GM19193 (cell line): Measurements from ENCODE around the gene OR7G2.

Experiments used
- POLR2A ChIP-seq: IDR thresholded peaks from 4 replicates; pipeline ENCODE4 v1.6.1; 2011; ENCODE audit not compliant: insufficient read depth, insufficient read length; ENCODE audit errors: extremely low read depth

OR7G2 gene

GRCh38 chr19:9107375-9107774, at the start of gene OR7G2:
TSS of gene OR7G2 (minus strand) at chr19:9107475. CDS start at chr19:9103243, 4,232 bp downstream.
- no peak for TF ChIP-seq POLR2A

DNA sequence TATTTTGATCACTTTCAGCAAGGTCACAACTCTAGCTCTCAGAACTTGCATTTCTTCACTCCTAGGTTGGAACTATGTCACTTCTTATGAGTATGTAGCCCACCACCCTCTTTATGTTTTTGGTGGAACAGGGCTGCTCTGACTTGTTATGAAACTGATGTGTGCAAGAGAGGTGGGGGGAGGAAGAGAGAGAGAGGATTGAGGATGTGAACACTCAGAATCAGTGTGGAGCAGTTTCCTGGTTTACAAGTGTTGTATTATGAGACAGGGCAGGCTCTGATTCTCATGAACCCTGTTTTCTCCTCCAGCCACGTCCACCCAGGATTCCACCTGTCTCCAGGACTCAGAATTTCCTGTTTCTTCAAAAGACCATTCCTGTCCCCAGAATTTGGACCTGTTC, 49.0 kb upstream of the OR7G2 start:
- TF ChIP-seq POLR2A = no peak

DNA sequence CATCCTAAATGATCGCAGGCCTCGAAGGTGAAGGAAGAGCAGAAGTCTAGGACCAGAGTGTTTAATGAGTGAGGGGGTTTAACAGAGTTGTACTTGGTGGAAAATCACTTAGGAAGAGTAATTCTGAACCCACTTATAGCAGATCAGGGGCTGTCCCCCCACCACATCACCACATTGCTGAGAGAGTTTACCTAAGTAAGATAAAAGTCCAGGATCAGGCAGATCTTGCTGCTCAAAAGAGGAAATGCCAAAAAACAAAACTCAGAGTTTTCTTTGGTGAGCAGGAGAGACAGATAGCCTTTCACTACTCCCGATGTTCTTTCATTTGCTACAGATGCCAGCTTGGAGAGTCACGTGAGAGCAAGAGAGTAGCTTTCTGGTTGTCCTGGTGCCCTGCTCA, 48.3 kb upstream of the OR7G2 start:
- TF ChIP-seq POLR2A = no peak

- TF ChIP-seq POLR2A = no peak
Observed at GRCh38 chr19:9151367-9151766, 44.1 kb upstream of the OR7G2 start.

DNA sequence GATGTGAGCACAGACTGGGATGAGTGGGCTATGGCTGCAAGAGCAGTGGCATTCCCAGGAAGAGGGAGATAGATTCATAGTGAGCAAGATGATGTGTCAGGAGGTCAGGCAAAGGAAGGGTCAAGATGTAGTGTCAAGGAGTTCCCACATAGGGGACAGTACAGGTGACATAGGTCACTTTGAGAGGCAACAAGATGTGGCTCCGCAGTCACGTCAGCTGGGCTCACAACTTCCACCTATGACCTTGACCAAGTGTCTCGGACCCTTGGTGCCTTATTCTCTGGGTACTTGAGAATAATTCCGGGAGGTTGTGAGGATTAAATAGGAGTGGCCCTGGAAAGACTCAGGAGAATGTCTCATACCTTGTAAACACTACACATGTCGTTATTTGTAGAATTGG, 43.4 kb upstream of the OR7G2 start:
- TF ChIP-seq POLR2A = no peak

- TF ChIP-seq POLR2A = no peak
Observed at GRCh38 chr19:9149997-9150396, 42.7 kb upstream of the OR7G2 start.

DNA sequence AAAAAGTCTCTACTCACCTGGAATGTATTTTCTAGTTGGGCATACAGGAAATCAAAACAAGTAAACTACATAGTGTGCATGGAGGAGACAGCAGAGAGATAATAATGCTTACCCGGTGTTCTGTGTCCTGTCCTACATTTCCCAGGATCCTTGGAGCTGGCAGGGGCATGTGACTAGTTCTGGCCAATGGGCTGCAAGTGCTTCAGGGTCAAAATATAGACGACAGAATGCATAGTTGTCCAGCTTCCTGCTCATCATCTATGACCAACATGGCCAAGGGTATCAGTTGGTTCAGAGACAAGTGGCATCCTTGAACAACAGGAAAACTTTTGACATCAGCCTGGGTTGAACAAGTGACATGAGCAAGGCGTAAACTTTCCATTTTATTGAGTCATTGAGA, 41.4 kb upstream of the OR7G2 start:
- no peak for TF ChIP-seq POLR2A

GRCh38 chr19:9146882-9147281, 39.6 kb upstream of the OR7G2 start:
- TF ChIP-seq POLR2A = no peak

GRCh38 chr19:9144920-9145319, 37.6 kb upstream of the OR7G2 start:
- TF ChIP-seq POLR2A = no peak

DNA sequence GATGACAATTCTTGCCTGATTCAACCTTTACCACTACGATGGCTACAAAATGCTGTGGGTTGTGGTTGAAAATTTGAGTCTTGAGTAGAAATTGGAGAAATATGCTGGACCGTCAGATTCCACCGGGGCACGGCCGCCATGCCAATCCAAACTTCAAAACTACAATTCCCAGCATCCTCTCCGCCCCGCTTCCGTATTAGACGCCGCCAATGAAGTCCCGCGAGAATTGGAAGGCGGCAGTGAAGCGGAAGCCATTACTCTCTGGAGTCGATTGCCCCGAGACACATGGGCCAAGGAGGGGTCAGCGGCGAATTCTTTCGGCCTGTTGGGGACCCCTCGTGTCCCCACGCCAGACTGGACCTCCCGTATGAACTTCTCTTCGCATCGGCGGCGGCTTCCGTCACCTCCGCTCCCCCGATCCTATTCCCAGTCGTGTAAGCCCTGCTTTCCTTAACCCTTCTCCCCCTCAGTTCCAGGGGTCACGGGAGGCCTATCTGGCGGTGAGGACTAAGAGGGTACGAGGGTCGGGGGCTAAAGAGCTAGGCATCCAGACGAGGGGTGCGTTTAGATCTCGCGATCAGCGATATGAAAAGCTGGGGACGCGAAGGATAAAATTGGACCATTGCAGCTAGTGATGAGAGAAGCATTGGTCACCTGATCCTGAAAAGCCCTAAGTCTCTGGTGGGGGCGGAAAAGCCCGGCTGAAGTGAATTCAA, 33.0 kb upstream of the OR7G2 start, which contains the start of gene ZNF317:
Gene ZNF317 (plus strand): TSS at position 239 of the 716 bp plus-strand sequence. CDS start 15,620 bp downstream, outside the sequence.
- peak; percentile 86 for TF ChIP-seq POLR2A

DNA sequence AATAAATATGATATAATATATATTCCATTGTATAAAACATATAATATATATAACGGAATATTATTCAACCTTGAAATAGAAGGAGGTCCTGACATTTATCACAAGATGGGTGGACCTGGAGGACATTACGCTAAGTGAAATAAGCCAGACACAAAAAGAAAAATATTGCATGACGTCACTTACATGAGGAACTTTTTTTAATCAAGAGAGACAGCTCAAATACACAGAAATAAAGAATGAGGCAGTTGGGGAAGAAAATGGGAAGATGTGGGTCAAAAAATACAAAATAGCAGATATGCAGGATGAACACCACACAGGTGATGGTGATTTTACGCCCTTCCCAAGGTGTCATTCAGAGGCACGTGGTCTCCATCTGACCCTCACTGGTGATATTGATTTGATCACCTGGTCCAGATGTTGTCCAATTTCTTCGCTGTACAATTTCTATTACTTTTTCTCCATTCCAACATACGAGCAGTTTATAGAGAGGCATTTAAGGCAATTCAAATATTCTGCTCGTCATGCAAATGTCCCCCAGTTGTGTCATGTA, 32.4 kb upstream of the OR7G2 start:
- TF ChIP-seq POLR2A = no peak

GRCh38 chr19:9132422-9132821, 25.1 kb upstream of the OR7G2 start:
- no peak for TF ChIP-seq POLR2A

- TF ChIP-seq POLR2A = no peak
Observed at GRCh38 chr19:9130965-9131364, 23.7 kb upstream of the OR7G2 start.

- no peak for TF ChIP-seq POLR2A
Observed at GRCh38 chr19:9128171-9128570, 20.9 kb upstream of the OR7G2 start.

DNA sequence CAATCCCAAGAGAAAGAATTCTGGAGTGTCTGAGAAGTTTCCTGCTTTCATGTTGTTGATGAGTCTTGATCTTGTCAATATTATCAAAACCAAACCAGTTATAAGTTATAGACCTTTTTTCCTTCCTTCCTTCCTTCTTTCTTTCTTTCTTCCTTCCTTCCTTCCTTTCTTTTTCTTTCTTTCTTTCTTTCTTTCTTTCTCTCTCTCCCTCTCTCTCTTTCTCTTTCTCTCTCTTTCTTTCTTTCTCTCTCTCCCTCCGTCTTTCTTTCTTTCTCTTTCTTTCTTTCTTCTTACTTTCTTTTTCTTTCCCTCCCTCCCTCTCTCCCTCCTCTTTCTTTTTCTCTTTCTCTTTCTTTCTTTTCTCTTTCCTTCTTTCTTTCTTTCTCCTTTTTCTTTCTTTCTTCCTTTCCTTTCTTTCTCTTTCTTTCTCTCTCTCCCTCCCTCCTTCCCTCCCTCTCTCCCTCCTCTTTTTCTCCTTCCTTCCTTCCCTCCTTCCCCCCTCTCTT, 19.7 kb upstream of the OR7G2 start, which contains the start of gene OR7G3:
Gene OR7G3 (minus strand): TSS at position 51 of the 506 bp plus-strand sequence. CDS start 0 bp downstream, at position 51.
- TF ChIP-seq POLR2A = no peak

DNA sequence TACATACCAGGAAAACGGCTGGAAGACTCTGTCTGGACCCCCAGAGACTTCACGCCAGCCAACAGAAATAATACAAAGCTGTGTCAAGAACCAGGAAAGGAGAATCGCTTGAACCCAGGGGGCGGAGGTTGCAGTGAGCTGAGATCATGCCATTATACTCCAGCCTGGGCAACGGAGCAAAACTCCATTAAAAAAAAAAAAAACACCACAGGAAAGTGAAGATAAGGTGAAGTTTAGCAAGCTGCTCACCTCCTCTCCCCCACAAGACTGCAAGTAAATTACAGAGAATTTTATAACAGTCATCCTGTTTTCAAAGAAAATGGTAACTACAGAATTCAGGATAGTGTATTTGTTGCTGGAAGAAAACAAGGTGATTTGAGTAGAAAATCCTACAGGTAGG, 9.3 kb upstream of the OR7G2 start:
- no peak for TF ChIP-seq POLR2A

- TF ChIP-seq POLR2A = no peak
Observed at GRCh38 chr19:9115307-9115813, 8.1 kb upstream of the OR7G2 start, which contains the start of gene OR7G1. TSS of gene OR7G1 (minus strand) at chr19:9115763. CDS start at chr19:9115763, 0 bp downstream.

GRCh38 chr19:9109959-9110358, 2.7 kb upstream of the OR7G2 start:
- TF ChIP-seq POLR2A = no peak
